HG02623 (cell line): ENCODE results near the gene APOL4.
"Not testable (repeated sequence)": the region's sequence is repeated elsewhere in the genome, so short reads cannot be mapped to it uniquely, and the experiment has no call there.

Experiments
- ATAC-seq: cut with Tn5 transposase; IDR thresholded peaks from one replicate; pipeline ENCODE4 v1.9.1; 2021; ENCODE audit warnings: moderate library complexity; ENCODE audit not compliant: unreplicated experiment

The APOL4 gene

DNA sequence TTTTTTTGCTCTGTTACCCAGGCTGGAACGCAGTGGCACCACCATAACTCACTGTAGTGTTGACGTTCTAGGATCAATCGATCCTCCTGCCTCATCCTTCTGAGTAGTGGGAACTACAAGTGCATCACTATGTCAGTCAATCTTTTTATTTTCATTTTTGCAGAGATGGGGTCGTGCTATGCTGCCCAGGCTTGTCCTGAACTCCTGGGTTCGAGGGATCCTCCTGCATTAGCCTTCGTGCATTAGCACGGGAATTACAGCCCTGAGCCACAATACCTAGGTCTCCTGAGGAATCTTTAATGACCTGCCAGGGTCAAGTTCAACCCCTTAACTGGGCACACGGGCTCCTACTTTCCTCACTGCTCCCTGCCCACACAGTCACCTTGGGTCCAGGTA lies 45.5 kb downstream of the APOL4 start:
- no peak for ATAC-seq

DNA sequence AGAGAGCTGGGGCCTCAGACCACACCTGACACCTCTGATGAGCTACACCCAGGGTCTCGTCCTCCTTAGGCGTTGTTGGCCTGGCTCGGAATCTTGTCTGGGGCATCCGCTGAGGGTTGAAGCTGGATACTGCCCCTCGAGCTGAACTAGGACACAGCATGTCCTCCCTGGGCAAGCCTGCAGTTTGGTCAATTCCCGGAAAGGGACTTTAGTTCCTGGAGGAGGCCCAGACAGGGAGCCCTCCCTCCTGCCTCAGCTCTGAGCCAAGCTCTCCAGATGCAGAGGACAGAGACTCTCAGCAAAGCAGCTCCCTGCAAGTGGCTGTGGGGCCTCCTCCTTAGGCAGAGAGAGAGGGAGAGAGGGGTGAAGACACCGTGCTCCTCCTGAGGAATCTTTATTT lies 45.9 kb downstream of the APOL4 start:
- no peak for ATAC-seq

DNA sequence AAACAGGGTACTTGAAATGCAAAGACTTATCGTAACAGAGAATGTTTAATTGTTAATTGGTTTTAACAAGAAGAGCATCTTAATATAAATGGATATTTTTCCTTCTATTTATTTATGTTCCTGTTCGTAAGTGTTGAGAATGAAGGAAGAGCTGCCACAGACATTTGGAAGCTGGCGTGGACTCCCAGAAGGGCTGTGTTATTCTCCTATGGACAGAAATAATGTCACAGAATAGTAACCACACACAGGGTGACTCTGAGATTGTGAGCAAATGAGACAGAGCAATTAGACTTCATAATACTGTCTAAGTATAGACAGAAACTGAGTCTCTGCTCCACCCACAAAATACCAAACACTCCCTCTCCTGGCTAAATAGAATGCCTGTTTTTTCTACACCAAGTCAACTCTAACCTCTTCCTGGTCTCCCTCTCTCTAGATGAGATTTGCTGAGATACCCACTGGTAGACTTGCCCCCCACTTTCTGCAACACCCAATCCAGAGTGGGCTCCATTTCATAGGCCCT lies 47.1 kb downstream of the APOL4 start:
- ATAC-seq: no peak

DNA sequence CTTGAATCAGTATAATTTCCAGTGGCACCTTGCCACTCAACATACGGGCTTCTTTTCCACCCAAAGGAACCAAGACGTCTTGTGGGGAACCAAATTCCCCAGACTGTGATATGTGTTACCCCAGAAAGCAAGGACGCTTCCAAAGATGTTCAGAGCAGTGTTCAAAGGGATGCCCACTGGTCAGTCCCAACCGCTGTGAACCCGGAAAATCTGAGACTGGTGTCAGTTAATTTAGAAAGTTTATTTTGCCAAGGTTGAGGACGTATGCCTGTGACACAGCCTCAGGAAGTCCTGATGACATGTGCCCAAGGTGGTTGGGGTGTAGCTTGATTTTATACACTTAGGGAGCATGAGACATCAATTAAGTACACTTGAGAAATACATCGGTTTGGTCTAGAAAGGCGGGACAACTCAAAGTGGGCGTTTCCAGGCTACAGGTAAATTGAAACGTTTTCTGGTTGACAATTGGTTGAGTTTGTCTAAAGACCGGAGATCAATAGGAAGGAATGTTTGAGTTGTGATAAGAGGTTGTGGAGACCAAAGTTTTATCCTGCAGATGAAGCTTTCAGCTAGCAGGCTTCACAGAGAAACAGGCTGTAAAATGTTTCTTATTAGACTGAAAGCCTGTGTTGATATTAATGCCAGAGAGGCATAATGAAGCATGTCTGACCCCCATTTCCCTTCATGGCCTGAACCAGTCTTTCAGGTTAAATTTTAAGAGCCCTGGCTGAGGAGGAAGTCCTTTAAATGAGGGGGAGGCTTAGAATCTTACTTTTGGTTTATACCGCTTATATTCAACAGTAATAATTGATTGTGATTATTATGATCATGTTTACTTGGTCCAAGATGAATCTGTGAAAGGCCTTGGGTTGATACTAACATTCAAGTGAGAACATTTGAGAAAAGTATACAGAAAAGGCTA lies 47.8 kb downstream of the APOL4 start:
- ATAC-seq: no peak

DNA sequence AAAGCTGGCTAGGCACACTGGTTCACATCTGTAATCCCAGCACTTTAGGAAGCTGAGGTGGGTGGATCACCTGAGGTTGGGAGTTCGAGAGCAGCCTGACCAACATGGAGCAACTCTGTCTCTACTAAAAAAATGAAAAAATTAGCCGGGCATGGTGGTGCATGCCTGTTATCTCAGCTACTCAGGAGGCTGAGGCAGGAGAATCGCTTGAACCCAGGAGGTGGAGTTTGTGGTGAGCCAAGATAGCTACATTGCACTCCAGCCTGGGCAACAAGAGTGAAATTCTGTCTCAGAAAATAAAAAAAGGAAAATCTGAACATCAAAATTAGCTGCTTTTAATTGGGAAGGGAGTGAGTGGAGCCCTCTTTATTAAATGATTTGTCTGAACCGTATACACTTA lies 48.8 kb downstream of the APOL4 start:
- ATAC-seq: not testable (repeated sequence)

DNA sequence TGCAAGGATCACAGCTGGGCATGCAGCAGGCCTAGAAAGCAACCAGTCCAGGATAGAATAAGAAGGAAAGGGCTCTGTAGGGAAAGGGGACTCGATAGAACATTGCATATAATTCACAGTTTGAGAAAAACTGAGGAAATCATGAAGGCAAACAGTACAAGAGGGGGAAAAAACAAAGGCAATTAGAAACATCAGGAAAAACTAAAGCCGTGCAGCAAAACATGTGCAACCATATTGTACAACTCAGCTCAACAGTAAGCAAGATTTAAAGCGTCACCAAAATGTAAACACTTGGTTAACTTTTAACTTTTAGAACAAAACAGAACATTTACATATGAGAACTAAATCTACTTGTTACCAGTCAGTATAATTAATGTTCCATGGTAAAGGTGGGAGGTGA lies 49.5 kb downstream of the APOL4 start:
- no peak for ATAC-seq

DNA sequence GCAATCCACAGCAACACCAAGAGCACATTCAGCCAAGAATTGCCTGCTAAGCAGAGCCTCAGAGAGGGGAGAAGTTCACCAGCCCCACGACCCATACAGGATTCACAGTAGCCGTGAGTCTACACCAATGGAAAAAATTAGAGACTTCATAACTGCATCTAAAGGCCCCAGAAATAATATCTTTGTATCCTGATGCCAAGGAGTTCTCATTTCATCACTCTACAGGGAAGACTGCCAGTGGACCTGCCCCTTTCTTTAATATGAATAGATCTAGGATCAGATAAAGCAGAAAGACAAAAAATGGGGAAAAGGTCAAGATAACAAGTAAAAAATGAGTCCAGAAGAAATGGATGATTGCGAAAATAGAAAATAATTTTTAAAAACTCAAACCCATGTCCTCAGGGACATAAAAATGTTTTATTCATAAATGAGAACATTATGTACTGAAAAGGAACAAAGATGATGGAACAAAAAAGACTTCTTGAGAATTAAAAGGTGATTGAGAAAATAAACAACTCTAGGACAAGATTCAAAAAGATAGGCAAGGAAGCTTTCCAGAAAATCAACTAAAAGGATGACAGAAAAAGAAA lies 50.5 kb downstream of the APOL4 start:
- no peak for ATAC-seq

DNA sequence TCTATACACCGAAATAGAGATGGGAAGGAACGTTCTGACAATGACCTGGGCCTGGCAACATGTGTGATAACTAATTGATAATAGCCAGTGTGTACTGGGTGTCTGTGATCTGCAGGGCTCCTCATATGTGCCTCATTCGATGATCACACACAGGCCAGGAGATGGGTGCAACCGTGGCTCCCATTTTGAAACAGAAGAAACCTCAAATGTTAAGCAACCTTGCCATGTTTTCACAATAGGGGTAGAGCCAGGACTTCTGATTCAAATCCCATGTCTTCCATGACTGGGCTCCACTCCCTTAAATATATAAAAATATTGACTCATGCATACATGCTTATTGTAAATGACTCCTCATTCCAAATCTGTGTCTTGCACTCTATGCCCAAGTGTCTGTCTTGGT lies 52.2 kb downstream of the APOL4 start:
- no peak for ATAC-seq

DNA sequence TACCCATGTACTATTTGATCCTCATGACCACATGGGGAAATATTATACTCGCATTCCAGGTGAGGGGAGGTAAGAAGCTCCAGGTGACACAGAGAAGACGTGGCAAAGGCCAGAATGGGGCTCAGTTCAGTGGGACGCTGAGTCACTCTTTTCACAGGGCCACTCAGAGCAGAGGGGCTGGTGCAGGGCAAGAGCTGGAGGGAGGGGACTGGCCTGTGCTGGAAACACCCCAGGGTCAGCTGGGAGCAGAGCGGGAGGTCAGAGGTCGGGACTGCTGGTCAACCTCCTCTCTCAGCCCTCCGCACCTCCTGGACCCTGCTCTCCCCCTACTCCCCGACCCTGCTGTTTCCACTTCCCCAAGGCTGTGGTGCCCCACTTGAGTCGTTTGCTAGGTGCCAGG lies 53.2 kb downstream of the APOL4 start:
- no peak for ATAC-seq

DNA sequence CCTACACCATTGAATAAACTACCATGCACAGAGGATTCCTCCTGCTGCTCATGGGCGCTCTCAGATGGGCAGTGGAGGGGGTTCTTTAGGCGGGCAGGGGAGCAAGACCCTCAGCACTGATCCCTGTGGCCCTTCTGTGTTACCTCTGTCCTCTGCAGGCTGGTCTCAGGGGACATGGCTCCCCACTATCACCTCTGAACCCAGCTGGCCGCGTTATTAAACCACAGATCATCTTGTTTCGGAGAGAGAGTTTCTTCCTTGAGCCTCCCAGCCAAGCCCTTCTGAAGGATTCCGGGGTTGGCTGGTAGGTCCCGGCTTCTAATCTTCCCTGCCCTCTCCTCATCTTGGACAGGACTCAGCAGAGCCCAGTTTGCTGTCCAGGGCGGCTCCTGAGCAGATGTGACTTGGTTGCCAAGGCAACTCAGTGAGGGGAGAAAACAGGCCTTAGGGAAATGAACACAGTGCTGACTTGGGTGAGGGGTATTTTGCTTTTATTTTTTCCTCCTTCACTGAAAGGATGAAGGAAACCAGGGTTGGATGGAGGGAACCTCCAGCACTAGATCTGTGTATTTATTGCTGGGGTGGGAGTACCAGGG lies 54.3 kb downstream of the APOL4 start:
- ATAC-seq: no peak

DNA sequence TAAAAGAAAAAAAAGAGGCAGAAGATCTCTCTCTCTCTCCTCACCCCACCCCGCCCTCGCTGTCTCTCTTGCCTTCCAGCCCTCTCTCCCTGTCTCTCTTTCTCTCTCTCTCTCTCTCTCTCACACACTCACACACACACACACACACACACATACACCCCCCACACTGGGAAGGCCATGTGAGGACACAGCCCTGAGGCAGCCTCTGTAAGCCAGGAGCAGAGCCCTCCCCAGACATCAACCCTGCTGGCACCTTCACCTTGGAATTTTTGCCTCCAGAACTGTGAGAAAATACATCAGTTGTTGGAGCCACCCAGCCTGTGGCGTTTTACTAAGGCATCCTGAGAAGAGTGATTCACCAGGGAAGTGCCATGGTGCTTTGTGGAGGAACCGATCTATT lies 55.7 kb downstream of the APOL4 start:
- ATAC-seq: no peak

DNA sequence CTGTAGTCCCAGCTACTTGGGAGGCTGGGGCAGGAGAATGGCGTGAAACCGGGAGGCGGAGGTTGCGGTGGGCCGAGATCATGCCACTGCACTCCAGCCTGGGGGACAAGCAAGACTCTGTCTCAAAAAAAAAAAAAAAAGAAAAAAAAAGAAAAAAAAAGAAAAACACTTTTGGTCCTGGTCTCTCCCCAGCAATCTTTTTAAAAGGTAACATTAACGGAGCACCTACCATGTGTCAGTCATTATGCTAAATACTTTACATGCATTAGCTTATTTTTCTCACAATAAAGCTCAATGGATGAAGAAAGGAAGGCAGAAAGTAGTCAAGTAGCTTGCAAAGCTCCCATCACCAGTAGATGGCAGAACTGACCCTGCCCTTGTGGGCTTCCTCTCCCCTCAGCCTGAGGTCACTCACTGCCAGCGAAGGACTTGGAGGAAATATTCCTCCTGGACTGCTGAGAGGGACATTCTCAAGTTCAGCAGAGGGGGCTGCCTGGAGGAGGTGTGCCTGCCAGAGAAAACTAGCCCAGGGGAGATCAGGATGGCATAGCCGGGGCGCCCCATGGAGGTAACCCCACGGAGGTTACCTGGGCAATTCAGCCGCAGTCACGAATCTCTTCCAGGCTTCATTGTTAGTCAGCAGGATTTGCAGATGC lies 56.6 kb downstream of the APOL4 start:
- no peak for ATAC-seq

DNA sequence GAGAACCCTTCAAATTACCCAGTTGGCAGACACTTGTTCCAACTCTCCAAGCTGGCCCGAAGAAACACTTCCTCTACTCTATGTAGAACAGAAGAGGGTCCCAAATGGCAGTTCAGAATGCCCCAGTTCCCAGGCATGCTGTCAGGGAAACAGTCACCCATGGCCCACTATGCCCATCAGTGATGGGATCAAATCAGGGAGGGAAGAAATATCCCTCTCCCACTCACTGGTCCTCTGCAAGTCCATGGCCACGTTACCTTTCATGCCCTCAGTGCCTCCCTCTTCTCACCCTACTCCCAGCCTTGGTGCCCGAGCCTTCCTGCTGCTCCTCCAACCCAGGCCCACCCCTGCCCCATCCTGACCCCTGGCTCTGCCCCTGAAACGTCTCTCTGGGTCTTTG lies 57.7 kb downstream of the APOL4 start:
- ATAC-seq: no peak

DNA sequence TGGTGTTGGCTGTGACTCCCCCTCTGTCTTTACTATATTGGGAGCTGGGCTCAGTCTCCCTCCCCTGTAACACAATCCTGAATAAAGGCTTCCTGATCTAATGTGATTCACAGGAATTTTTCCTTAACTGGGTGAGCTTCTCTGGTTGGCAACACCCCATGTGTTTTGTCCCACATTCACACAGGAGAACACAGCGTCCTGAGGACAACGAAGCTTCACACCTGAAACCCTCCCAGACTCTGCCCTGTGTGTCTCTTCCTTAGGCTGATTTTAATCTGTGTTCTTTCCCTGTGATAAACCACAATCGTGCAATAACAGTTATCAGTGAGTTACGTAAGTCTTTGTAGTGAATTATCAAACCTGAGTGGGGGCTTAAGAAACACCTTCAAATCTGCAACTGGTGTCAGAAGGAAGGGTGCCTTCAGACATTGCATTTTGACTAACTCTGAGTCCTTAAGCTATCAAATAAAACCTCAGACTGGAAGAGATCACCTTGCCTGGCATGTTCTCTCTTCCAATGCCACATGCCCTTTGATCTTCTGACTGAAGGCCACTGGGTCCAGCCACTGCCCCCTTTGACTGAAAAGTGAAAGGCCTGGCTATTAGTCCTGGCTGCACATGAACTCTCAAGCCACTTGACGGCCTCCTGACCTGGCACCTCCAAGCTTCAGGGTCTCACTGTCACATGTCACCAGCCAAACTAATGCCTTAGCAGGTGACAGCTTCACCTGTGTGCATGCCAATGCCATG lies 58.4 kb downstream of the APOL4 start:
- no peak for ATAC-seq

DNA sequence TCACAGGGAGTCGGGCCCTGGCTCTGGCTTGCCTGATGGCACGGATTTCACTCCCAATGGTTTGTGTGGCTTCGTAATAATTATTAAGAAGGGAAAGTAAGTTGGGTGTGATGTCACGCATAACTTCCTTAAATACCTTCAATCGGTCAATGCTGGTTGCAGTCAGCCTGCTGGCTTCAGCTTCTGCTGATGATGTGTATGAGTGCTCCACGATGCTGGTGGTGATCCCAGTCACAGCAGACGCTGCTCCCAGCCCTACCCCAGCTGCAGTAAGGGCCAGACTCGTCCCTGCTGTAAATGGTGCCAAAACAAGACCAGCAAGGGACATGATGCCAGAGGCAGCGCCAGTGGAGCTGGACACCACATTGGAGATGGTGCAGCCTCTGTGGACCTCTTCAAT lies 60.1 kb downstream of the APOL4 start:
- no peak for ATAC-seq
